SU-DHL-6 (cell line): Measurements from ENCODE around the gene DMBT1.

Experiments
- EZH2phosphoT487 ChIP-seq: fragments of 200-600 bp; sonication (generic), shearing (Covaris generic); conservative IDR thresholded peaks from 2 replicates; pipeline ENCODE4 v1.6.1; 2018; ENCODE audit warnings: mild to moderate bottlenecking, antibody characterized with exemption, low read length, moderate library complexity, mixed read lengths
- TF ChIP-seq, protein P1 (sequence below): fragments of 200-600 bp; sonication (generic); IDR thresholded peaks from one replicate; pipeline ENCODE4 v1.5.1; 2017; ENCODE audit warnings: antibody characterized with exemption, mild to moderate bottlenecking, low read length, moderate library complexity; ENCODE audit not compliant: insufficient read depth, poor library complexity, severe bottlenecking

DNA sequence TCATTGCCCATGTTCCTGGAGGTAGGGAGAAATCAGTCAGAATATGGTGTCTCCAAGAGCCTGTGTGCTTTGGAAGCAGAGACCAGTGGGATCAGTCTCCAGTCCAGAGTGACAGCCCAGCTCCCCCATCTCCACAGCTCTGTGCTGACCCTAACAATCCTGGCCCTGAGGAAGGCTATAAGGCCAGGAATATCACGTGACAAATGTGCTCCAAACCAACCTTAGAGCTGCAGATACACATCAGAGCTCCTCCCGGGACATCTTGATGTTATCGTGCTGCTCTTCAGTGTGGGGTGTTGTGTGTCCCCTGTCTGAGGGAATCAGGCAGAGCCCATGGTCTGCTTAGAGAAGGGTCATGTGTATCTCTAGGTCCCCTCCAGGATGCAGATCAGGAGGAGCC, 15.2 kb downstream of the DMBT1 start:
- TF ChIP-seq, protein P1, sequence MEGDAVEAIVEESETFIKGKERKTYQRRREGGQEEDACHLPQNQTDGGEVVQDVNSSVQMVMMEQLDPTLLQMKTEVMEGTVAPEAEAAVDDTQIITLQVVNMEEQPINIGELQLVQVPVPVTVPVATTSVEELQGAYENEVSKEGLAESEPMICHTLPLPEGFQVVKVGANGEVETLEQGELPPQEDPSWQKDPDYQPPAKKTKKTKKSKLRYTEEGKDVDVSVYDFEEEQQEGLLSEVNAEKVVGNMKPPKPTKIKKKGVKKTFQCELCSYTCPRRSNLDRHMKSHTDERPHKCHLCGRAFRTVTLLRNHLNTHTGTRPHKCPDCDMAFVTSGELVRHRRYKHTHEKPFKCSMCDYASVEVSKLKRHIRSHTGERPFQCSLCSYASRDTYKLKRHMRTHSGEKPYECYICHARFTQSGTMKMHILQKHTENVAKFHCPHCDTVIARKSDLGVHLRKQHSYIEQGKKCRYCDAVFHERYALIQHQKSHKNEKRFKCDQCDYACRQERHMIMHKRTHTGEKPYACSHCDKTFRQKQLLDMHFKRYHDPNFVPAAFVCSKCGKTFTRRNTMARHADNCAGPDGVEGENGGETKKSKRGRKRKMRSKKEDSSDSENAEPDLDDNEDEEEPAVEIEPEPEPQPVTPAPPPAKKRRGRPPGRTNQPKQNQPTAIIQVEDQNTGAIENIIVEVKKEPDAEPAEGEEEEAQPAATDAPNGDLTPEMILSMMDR: no peak
- TF ChIP-seq EZH2phosphoT487: no peak
